ENCODE measurements around the gene PXDN.

DNA sequence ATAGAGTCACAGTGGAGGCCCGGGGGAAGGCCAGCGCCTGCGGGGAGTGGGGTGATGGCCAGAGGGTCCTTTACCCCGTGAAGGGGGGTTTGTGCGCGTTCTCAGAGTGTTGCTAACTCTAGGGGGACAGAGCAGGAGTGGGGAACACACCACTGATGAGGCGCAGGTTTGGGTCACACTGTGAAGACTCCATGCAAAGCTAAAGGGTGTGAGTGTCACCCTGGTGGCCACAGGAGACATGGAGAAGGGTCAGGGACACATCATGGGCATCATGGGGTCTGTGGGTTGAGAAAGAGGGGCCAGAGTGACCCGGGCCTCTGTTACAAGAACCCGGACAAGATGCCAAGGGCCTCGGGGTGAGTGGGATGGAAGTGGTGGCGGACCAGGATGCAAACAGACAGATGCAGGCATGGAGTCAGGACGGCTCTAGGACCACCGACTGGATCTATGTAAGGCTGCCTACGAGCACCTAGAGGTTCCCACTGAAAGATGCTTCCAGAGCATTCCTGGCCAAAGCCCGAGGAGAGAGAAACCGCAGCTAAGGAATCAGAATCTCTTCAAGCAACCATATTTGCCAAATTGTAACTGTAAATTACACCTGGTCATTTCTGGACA, 84.3 kb downstream of the PXDN start:
- TF ChIP-seq, protein P1, sequence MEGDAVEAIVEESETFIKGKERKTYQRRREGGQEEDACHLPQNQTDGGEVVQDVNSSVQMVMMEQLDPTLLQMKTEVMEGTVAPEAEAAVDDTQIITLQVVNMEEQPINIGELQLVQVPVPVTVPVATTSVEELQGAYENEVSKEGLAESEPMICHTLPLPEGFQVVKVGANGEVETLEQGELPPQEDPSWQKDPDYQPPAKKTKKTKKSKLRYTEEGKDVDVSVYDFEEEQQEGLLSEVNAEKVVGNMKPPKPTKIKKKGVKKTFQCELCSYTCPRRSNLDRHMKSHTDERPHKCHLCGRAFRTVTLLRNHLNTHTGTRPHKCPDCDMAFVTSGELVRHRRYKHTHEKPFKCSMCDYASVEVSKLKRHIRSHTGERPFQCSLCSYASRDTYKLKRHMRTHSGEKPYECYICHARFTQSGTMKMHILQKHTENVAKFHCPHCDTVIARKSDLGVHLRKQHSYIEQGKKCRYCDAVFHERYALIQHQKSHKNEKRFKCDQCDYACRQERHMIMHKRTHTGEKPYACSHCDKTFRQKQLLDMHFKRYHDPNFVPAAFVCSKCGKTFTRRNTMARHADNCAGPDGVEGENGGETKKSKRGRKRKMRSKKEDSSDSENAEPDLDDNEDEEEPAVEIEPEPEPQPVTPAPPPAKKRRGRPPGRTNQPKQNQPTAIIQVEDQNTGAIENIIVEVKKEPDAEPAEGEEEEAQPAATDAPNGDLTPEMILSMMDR (tag by site-specific recombination; IDR thresholded peaks at IDR 0.05), result no peak
- TF ChIP-seq ZBTB48 (tag by site-specific recombination; IDR thresholded peaks at IDR 0.05) (no peak), ZSCAN30 (tag by site-specific recombination; IDR thresholded peaks at IDR 0.05) (no peak), SP2 (tag by site-specific recombination; IDR thresholded peaks at IDR 0.05) (no peak), ZNF133 (tag by site-specific recombination; IDR thresholded peaks at IDR 0.05) (no peak), ZNF112 (tag by site-specific recombination; IDR thresholded peaks at IDR 0.05) (no peak), ZNF184 (tag by site-specific recombination; IDR thresholded peaks at IDR 0.05) (no peak), YY1 (tag by site-specific recombination; IDR thresholded peaks at IDR 0.05) (no peak)
- TF ChIP-seq, protein P2, sequence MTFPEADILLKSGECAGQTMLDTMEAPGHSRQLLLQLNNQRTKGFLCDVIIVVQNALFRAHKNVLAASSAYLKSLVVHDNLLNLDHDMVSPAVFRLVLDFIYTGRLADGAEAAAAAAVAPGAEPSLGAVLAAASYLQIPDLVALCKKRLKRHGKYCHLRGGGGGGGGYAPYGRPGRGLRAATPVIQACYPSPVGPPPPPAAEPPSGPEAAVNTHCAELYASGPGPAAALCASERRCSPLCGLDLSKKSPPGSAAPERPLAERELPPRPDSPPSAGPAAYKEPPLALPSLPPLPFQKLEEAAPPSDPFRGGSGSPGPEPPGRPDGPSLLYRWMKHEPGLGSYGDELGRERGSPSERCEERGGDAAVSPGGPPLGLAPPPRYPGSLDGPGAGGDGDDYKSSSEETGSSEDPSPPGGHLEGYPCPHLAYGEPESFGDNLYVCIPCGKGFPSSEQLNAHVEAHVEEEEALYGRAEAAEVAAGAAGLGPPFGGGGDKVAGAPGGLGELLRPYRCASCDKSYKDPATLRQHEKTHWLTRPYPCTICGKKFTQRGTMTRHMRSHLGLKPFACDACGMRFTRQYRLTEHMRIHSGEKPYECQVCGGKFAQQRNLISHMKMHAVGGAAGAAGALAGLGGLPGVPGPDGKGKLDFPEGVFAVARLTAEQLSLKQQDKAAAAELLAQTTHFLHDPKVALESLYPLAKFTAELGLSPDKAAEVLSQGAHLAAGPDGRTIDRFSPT (tag by site-specific recombination; IDR thresholded peaks at IDR 0.05), result no peak
- TF ChIP-seq, protein P3, sequence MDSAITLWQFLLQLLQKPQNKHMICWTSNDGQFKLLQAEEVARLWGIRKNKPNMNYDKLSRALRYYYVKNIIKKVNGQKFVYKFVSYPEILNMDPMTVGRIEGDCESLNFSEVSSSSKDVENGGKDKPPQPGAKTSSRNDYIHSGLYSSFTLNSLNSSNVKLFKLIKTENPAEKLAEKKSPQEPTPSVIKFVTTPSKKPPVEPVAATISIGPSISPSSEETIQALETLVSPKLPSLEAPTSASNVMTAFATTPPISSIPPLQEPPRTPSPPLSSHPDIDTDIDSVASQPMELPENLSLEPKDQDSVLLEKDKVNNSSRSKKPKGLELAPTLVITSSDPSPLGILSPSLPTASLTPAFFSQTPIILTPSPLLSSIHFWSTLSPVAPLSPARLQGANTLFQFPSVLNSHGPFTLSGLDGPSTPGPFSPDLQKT (IDR thresholded peaks at IDR 0.05; ENCODE audit: borderline replicate concordance, low read depth, low read length), result no peak
- TF ChIP-seq, protein P4, sequence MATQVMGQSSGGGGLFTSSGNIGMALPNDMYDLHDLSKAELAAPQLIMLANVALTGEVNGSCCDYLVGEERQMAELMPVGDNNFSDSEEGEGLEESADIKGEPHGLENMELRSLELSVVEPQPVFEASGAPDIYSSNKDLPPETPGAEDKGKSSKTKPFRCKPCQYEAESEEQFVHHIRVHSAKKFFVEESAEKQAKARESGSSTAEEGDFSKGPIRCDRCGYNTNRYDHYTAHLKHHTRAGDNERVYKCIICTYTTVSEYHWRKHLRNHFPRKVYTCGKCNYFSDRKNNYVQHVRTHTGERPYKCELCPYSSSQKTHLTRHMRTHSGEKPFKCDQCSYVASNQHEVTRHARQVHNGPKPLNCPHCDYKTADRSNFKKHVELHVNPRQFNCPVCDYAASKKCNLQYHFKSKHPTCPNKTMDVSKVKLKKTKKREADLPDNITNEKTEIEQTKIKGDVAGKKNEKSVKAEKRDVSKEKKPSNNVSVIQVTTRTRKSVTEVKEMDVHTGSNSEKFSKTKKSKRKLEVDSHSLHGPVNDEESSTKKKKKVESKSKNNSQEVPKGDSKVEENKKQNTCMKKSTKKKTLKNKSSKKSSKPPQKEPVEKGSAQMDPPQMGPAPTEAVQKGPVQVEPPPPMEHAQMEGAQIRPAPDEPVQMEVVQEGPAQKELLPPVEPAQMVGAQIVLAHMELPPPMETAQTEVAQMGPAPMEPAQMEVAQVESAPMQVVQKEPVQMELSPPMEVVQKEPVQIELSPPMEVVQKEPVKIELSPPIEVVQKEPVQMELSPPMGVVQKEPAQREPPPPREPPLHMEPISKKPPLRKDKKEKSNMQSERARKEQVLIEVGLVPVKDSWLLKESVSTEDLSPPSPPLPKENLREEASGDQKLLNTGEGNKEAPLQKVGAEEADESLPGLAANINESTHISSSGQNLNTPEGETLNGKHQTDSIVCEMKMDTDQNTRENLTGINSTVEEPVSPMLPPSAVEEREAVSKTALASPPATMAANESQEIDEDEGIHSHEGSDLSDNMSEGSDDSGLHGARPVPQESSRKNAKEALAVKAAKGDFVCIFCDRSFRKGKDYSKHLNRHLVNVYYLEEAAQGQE (tag by site-specific recombination; IDR thresholded peaks at IDR 0.05), result no peak
- TF ChIP-seq, protein P5, sequence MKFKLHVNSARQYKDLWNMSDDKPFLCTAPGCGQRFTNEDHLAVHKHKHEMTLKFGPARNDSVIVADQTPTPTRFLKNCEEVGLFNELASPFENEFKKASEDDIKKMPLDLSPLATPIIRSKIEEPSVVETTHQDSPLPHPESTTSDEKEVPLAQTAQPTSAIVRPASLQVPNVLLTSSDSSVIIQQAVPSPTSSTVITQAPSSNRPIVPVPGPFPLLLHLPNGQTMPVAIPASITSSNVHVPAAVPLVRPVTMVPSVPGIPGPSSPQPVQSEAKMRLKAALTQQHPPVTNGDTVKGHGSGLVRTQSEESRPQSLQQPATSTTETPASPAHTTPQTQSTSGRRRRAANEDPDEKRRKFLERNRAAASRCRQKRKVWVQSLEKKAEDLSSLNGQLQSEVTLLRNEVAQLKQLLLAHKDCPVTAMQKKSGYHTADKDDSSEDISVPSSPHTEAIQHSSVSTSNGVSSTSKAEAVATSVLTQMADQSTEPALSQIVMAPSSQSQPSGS (tag by site-specific recombination; IDR thresholded peaks at IDR 0.05; ENCODE audit: low read depth), result no peak

Data from HEK293 (cell line).